DOHH2 (cell line): ENCODE data around the gene DDX59.

Experiments used
- EZH2phosphoT487 ChIP-seq: fragments of 200-600 bp; sonication (generic); IDR thresholded peaks from 2 replicates; pipeline ENCODE4 v1.6.1; 2017; ENCODE audit warnings: borderline replicate concordance, mild to moderate bottlenecking, antibody characterized with exemption, low read length, moderate library complexity, mixed read lengths
- TF ChIP-seq, protein P1 (sequence below): fragments of 200-600 bp; sonication (generic); IDR thresholded peaks from one replicate; pipeline ENCODE4 v1.5.1; 2014; ENCODE audit warnings: antibody characterized with exemption, mild to moderate bottlenecking, low read depth, low read length; ENCODE audit not compliant: poor library complexity, severe bottlenecking

DNA sequence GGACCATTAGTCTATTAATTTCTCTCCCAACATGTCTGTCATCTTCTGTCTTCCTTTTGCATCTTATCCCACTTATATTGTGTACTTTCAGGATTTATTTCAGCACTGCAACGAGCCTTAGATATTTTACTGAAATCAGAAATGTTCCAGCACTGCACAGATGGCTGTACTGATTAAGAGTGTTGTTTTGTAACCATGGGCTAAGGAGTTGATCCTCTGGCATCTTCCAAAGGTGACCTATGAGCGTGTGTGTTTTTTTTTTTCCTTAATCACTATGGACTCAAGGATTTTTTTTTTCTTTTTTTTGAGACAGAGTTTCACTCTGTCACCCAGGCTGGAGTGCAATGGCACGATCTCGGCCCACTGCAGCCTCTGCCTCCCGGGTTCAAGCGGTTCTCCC, 7.1 kb upstream of the DDX59 start:
- TF ChIP-seq, protein P1, sequence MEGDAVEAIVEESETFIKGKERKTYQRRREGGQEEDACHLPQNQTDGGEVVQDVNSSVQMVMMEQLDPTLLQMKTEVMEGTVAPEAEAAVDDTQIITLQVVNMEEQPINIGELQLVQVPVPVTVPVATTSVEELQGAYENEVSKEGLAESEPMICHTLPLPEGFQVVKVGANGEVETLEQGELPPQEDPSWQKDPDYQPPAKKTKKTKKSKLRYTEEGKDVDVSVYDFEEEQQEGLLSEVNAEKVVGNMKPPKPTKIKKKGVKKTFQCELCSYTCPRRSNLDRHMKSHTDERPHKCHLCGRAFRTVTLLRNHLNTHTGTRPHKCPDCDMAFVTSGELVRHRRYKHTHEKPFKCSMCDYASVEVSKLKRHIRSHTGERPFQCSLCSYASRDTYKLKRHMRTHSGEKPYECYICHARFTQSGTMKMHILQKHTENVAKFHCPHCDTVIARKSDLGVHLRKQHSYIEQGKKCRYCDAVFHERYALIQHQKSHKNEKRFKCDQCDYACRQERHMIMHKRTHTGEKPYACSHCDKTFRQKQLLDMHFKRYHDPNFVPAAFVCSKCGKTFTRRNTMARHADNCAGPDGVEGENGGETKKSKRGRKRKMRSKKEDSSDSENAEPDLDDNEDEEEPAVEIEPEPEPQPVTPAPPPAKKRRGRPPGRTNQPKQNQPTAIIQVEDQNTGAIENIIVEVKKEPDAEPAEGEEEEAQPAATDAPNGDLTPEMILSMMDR: no peak
- no peak for TF ChIP-seq EZH2phosphoT487
